Activated CD8-positive, alpha-beta memory T cell treated with anti-CD3 and anti-CD28 coated beads, Interleukin-2, amount 50 U/mL, for 24 hours (primary cell): ENCODE results near the gene CLDN34.

ENCODE experiments used
- DNase-seq: peaks from one replicate; pipeline ENCODE4 v3.0.0-alpha.2; 2020; ENCODE audit errors: extremely low read depth

CLDN34 gene, protein sequence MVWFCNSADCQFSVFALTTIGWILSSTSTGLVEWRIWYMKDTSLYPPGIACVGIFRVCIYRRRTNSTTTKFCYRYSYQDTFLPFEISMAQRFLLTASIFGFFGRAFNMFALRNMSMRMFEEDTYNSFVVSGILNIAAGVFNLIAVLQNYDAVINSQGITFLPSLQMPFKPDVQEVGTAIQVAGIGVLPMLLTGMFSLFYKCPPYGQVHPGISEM

GRCh38 chrX:9966775-9967408, at the start of gene CLDN34:
Gene CLDN34 (plus strand): TSS chrX:9967358. CDS start chrX:9967358, 0 bp downstream.
- no peak for DNase-seq

GRCh38 chrX:9917861-9918260, 49.3 kb upstream of the CLDN34 start:
- DNase-seq: no peak

GRCh38 chrX:9919632-9920172, 47.5 kb upstream of the CLDN34 start:
- no peak for DNase-seq

DNA sequence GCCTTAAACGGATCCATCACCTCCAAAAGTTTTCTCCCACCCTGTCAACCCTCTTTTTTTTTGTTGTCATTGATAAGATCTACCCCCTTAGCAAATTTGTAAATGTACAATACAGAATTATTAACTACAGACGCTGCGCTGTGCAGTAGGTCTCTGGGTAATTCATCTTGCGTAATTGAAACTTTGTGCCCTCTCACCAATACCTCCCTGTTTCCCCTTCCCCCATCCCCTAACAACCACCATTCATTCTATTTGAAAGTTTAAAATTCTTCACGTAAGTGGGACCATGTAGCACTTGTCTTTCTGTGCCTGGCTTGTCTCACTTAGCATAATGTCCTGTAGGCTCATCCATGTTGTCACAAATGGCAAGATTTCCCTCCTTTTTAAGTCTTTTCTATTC, 45.8 kb upstream of the CLDN34 start:
- DNase-seq: no peak

GRCh38 chrX:9923357-9923756, 43.8 kb upstream of the CLDN34 start:
- DNase-seq: no peak

- DNase-seq: no peak
Observed at GRCh38 chrX:9926002-9926401, 41.2 kb upstream of the CLDN34 start.

DNA sequence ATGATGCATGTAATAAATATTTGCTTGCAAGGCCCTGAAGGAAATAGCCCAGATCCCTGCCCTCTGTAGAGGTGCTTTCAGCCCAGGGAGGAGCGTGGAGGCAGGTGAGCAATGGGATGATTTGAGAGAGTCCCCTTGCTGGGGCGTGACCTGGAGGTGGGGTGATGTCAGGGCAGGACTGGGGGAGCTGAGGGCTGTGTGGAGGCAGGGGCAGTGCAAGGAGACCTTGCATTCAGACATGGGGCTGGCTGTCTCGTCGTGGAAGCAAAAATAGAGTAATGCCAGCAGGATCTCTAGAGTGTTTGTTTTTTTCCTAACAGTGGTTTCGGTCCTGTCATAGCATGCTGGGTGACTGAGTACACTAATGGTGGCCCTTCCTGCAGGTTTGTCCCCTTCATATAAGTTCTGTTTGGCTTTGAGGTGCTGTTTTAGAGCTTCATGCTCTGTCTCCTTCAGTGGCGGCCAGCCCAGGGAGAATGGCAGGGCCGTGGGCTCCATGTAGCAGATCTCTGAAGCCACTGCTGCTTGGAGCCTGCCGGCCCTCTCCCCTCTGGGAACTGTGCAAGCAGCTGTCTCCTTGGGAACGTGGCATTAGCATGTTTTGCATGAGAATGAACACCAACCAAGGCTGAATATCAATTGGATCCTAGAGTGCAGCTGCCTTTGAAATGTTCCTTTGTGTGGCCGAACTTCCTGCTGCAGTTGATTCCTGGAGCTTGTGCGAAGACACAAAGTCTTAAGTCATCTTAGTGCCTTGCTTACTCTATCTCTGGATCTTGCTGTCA, 39.3 kb upstream of the CLDN34 start:
- no peak for DNase-seq

GRCh38 chrX:9935436-9935835, 31.7 kb upstream of the CLDN34 start:
- DNase-seq: no peak

- DNase-seq: no peak
Observed at GRCh38 chrX:9937761-9938160, 29.4 kb upstream of the CLDN34 start.

GRCh38 chrX:9938516-9938915, 28.6 kb upstream of the CLDN34 start:
- no peak for DNase-seq

GRCh38 chrX:9940421-9940820, 26.7 kb upstream of the CLDN34 start:
- no peak for DNase-seq

DNA sequence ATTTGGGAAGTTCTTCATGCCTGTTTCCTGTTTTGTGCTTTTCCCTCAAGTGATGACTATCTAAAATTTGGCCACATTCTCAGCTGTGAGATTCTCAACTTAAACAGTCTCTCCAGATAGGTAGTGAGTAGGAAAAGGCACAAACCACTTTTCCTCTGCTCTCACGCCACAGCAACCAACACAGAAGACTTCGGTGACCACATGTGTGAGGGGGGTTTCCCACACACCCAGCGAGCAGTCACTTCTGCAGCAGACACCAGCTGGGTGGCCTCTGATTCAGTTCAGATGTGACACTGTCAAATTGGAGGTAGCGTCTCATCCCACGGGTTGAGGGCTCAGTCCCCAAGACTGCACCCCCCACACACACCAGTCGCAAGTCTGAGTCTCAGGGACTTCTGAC, 25.1 kb upstream of the CLDN34 start:
- DNase-seq: peak; percentile 44

DNA sequence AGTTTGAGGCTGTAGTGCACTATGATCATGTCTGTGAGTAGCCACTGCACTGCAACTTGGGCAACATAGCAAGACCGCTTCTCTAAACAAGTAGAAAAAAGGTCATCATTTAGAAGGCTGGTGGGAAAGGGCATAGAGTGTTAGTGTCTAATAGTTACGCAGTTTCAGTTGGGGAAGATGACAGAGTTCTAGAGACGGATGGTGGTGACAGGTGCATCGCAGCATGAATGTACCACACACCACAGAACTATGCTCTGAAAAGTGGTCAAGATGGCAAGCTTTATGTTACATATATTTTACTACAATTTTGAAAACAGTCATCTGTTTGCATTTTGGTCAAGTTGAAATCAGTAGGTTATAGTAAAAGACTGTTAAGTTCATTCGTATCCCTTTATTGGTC, 23.7 kb upstream of the CLDN34 start:
- DNase-seq: no peak

DNA sequence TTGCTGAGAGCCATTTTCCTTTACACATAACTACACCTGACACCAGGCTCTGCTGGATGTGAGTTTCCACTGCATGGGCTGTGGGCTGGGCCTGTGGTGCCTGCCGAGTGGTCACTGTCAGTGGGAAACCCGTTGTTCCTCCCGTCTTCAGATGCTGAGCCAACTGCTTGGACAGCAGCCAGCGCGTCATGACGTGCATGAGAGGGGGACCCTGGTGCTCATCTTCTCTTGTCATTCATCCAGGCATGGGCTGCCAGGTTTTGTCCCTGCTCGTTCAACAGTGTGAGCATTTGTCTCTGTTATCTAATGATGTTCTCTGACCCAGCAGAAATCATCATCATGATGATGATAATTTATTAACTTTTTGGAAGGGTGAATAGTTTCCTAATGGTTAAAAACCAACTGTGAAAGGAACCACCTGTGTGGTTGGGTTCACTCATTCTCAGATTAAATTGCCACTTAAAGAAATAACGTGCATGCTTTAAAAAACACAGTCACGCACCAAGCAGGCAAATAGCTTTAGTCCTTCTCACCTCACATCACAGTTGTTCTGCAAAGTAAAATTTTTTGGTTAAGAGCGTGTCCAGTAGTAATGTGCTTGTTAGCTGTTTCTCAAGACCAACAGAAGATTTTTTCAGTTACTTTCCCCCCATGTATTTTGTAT, 19.9 kb upstream of the CLDN34 start:
- DNase-seq: no peak

GRCh38 chrX:9948406-9948805, 18.8 kb upstream of the CLDN34 start:
- no peak for DNase-seq

- no peak for DNase-seq
Observed at GRCh38 chrX:9952300-9952699, 14.9 kb upstream of the CLDN34 start.

GRCh38 chrX:9953396-9953795, 13.8 kb upstream of the CLDN34 start:
- DNase-seq: no peak

DNA sequence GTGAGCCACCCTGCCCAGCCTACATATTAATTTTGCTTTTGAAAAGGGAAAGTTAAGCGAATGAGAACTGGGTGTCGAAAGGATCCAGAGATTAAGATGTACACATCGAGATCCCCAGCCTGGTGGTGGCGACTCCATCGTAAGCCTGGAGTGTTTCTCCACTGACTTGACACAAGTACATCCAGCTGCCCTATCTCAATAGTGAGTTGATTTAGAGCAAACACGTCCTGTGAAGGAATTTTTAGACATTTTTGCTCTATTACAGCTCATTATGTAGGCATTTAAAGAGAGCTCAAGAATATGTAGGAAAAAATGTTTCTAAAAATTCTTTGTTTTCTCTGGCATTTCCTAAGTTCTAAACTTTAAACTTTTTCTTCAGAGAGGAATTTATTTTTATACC, 11.7 kb upstream of the CLDN34 start:
- DNase-seq: no peak

- no peak for DNase-seq
Observed at GRCh38 chrX:9957743-9958142, 9.4 kb upstream of the CLDN34 start.

DNA sequence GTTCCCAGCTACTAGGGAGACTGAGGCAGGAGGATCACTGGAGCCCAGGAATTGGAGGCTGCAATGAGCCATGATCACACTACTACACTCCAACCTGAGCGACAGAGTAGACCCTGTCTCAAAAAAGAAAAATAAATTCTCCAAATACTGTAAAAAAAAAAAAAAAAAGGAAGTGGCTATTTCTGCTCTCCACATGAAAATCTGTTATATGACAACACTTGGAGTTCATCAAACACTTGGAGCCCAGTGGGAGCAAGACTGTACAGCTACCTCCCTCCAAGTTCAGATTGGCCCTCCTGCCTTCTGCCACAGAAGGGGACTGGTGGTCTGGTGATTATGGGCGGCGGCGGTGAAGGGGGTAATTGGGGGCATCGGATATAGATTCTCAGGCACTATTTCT, 9.0 kb upstream of the CLDN34 start:
- DNase-seq: no peak

- DNase-seq: no peak
Observed at GRCh38 chrX:9961750-9962149, 5.4 kb upstream of the CLDN34 start.

- no peak for DNase-seq
Observed at GRCh38 chrX:9977635-9978034, 10.5 kb downstream of the CLDN34 start.
